GM15510 (cell line): ENCODE measurements around the gene CEP72.

Experiments used
- POLR2A ChIP-seq: IDR thresholded peaks from 3 replicates; pipeline ENCODE4 v1.6.1; 2011; ENCODE audit warnings: borderline replicate concordance; ENCODE audit not compliant: insufficient read length; ENCODE audit errors: extremely low read depth

CEP72 gene

GRCh38 chr5:575636-576035 lies 36.5 kb upstream of the CEP72 start:
- no peak for TF ChIP-seq POLR2A

- TF ChIP-seq POLR2A: no peak
Observed at GRCh38 chr5:577800-578199, 34.3 kb upstream of the CEP72 start.

- no peak for TF ChIP-seq POLR2A
Observed at GRCh38 chr5:579211-579610, 32.9 kb upstream of the CEP72 start.

GRCh38 chr5:579746-580366 lies 32.3 kb upstream of the CEP72 start:
- no peak for TF ChIP-seq POLR2A

GRCh38 chr5:580436-580835 lies 31.7 kb upstream of the CEP72 start:
- TF ChIP-seq POLR2A: no peak

- TF ChIP-seq POLR2A: no peak
Observed at GRCh38 chr5:581266-581665, 30.9 kb upstream of the CEP72 start.

GRCh38 chr5:581941-582340 lies 30.2 kb upstream of the CEP72 start:
- TF ChIP-seq POLR2A: no peak

- no peak for TF ChIP-seq POLR2A
Observed at GRCh38 chr5:582936-583635, 29.1 kb upstream of the CEP72 start.

- TF ChIP-seq POLR2A: no peak
Observed at GRCh38 chr5:583645-584044, 28.5 kb upstream of the CEP72 start.

GRCh38 chr5:584216-584615 lies 27.9 kb upstream of the CEP72 start:
- TF ChIP-seq POLR2A: no peak

GRCh38 chr5:584846-585245 lies 27.3 kb upstream of the CEP72 start:
- TF ChIP-seq POLR2A: no peak

- no peak for TF ChIP-seq POLR2A
Observed at GRCh38 chr5:585556-585955, 26.6 kb upstream of the CEP72 start.

GRCh38 chr5:585962-586628 lies 26.0 kb upstream of the CEP72 start:
- TF ChIP-seq POLR2A: no peak

GRCh38 chr5:586751-587285 lies 25.3 kb upstream of the CEP72 start:
- no peak for TF ChIP-seq POLR2A

- TF ChIP-seq POLR2A: no peak
Observed at GRCh38 chr5:587403-587802, 24.7 kb upstream of the CEP72 start.

- TF ChIP-seq POLR2A: no peak
Observed at GRCh38 chr5:588406-588995, 23.6 kb upstream of the CEP72 start.

- TF ChIP-seq POLR2A: no peak
Observed at GRCh38 chr5:589173-589572, 23.0 kb upstream of the CEP72 start.
